H4 (cell line): ENCODE measurements around the gene G6PC2. TPM values are rescaled to one million over a fixed set of nuclear protein-coding genes. Genes with fewer than 3 reads are reported as not detected.
A peak's percentile ranks its signal among the peaks of the same experiment; 100 is the strongest.
"Not testable (repeated sequence)": the region's sequence is repeated elsewhere in the genome, so short reads cannot be mapped to it uniquely, and the experiment has no call there.

Source experiments
- DNase-seq: peaks from one replicate; pipeline ENCODE4 v3.0.0-alpha.2; 2015; ENCODE audit warnings: low spot score
- total RNA-seq: library from RNA; depleted of rRNA; stranded (reverse); fragments of >200 nt; shearing (Covaris generic); gene quantifications from 2 replicates; pipeline ENCODE4 v1.2.3, GENCODE V29; 2014

Gene G6PC2
- total RNA-seq, 1 experiment from 2014 or later = not detected

GRCh38 chr2:168904358-168904757, 3.3 kb downstream of the G6PC2 start:
- no peak for DNase-seq

- no peak for DNase-seq
Observed at GRCh38 chr2:168907940-168908662, 7.0 kb downstream of the G6PC2 start.

GRCh38 chr2:168910330-168910729, 9.2 kb downstream of the G6PC2 start:
- DNase-seq = no peak

- no peak for DNase-seq
Observed at GRCh38 chr2:168912466-168912865, 11.4 kb downstream of the G6PC2 start.

- DNase-seq = no peak
Observed at GRCh38 chr2:168912901-168913369, 11.8 kb downstream of the G6PC2 start.

- DNase-seq = no peak
Observed at GRCh38 chr2:168913495-168913894, 12.4 kb downstream of the G6PC2 start.

- DNase-seq = no peak
Observed at GRCh38 chr2:168915441-168916330, 14.6 kb downstream of the G6PC2 start.

GRCh38 chr2:168916331-168916675, 15.2 kb downstream of the G6PC2 start:
- DNase-seq = no peak

GRCh38 chr2:168920504-168921157, 19.5 kb downstream of the G6PC2 start:
- DNase-seq = peak; percentile 16

GRCh38 chr2:168926621-168927386, 25.7 kb downstream of the G6PC2 start:
- DNase-seq = no peak

- DNase-seq = no peak
Observed at GRCh38 chr2:168928113-168928831, 27.2 kb downstream of the G6PC2 start.

GRCh38 chr2:168929031-168929430, 27.9 kb downstream of the G6PC2 start:
- no peak for DNase-seq

GRCh38 chr2:168930242-168930641, 29.2 kb downstream of the G6PC2 start:
- DNase-seq = no peak

GRCh38 chr2:168932174-168932573, 31.1 kb downstream of the G6PC2 start:
- DNase-seq = not testable (repeated sequence)

- no peak for DNase-seq
Observed at GRCh38 chr2:168934826-168935225, 33.7 kb downstream of the G6PC2 start.

GRCh38 chr2:168935810-168936581, 34.9 kb downstream of the G6PC2 start:
- DNase-seq = no peak

- DNase-seq = no peak
Observed at GRCh38 chr2:168939061-168939460, 38.0 kb downstream of the G6PC2 start.

GRCh38 chr2:168939918-168940317, 38.8 kb downstream of the G6PC2 start:
- no peak for DNase-seq

- DNase-seq = no peak
Observed at GRCh38 chr2:168941297-168941696, 40.2 kb downstream of the G6PC2 start.

GRCh38 chr2:168944065-168944464, 43.0 kb downstream of the G6PC2 start:
- DNase-seq = no peak
